Measurements from ENCODE around the gene KCND1.

The KCND1 gene

GRCh38 chrX:48939524-48940228 lies 32.0 kb downstream of the KCND1 start:
- H3K4me3 ChIP-seq = no peak overlapping the region
- no peak for DNase-seq (ENCODE audit: low spot score)
- no peak overlapping the region for H3K27ac ChIP-seq
- TF ChIP-seq CTCF (IDR thresholded peaks at IDR 0.05) = no peak

DNA sequence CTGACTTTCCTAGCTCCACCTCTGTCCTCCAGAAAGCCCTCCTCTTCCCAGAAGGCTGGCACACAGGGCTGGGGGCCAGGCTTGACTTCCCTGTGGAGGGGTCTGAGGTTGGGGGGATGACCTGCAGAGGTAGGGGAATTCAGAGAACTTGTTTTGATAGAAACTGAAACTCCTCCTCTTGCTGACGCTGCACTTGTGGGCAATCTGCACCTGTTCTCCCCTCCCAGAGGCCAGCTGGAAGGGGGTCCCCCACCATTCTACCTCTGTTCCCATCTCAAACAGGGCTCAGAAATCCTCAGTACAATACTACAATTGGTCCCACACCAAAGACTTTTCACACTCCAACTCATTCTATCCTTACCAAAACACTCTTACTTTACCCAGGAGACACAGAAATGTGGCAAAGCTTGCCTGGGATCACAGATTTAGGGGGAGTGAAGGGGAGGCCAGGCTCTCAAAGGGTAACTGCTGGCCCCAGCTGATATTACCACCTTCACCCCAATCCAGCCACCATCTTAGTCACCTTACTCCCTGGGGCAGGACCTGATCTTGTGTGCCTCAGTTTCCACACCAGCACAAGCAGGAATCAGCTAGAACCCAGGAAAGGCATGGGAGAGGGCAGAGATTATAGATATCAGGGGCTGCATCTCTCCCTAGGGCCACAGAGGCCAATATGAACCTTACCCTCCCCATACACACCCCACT lies 32.8 kb downstream of the KCND1 start:
- H3K4me3 ChIP-seq = no peak overlapping the region
- TF ChIP-seq CTCF (IDR thresholded peaks at IDR 0.05) = no peak

DNA sequence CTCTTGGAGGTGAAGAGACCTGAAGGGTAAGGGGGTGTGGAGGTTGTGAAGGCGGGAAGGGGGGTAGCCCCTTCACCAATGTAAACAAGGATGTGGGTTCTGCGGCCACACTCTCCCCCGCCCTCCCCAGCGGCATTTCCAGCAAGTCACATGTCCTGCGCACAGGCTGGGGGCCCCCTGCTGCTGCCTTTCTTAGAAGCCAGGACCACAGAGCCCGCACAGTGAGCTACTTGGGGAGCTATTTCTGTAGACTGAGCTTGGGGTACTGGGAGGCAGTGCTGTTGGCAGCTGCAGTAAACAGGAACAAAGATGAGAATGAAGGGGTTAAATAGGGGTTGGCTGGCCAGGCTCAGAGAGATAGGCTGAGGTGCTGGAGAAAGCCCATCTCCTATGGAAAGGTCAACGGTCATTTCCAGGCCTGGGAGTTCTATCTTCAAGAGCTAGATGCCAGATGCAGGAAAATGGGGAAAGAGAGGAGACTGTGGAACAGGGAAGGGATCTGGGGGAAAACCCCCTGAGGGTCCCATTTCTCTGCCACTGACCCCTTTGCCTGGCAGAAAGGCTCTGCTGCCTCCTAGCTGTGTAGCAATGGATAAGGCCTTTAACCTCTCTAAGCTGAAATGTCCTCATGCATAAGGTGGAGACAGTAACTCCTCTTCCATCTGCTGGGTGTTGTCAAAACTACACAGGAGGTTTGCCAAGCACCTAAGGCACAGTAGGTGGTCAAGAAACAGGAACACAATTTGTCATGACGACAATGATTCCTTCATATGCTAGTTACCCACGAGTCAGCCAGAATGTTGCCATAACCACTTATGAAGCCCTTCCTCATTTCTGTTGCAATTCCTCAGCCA lies 34.4 kb downstream of the KCND1 start:
- no peak overlapping the region for H3K4me3 ChIP-seq
- DNase-seq (ENCODE audit: low spot score) = no peak
- H3K27ac ChIP-seq = no peak overlapping the region
- TF ChIP-seq CTCF (IDR thresholded peaks at IDR 0.05) = no peak

More for the DNA sequence above, 32.8 kb downstream of the KCND1 start:
- DNase-seq (ENCODE audit: low spot score) = no peak
- H3K27ac ChIP-seq = no peak overlapping the region

- Histone ChIP-seq H3K27ac (no peak overlapping the region), H3K4me3 (no peak overlapping the region)
- no peak for DNase-seq (ENCODE audit: low spot score)
- no peak for TF ChIP-seq CTCF (IDR thresholded peaks at IDR 0.05)
Measured at GRCh38 chrX:48936429-48937053, 35.1 kb downstream of the KCND1 start.

GRCh38 chrX:48935301-48935670 lies 36.4 kb downstream of the KCND1 start:
- DNase-seq (ENCODE audit: low spot score) = no peak
- no peak overlapping the region for H3K4me3 ChIP-seq
- TF ChIP-seq CTCF (IDR thresholded peaks at IDR 0.05) = no peak
- H3K27ac ChIP-seq = no peak overlapping the region

DNA sequence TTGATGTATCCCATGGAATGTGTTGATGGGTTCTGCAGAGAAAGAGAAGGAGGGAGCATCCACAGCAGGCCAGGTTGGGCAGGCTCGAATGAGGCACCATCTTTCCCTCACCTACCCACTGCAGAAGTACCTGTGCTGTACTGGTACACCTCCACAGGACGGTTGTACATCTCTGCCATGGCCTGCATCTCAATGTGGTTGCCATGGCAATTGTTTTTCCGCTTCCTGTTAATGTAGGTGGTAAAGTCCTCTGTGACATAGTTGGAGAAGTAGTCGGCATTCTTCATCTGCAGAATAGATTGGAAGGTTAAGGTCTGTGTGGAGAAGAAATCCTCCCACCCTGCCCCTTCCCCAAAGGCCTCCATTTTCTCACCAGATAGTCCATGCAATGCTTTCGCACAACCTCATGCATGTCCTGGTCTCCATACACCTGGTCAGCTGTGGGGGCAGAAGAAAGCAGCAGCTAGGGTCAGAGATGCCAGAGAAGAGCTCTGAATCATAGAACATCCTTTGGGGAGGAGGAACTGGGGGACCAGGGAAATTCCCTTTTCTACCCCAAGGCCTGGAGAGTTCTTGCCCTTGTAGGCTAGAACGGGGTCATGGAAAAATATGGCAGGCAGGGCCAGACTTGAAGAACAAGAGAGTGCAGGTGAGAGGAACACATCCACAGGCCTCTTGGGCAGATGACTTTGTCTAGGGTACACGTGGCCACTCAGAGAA lies 36.9 kb downstream of the KCND1 start:
- Histone ChIP-seq H3K27ac (no peak overlapping the region), H3K4me3 (no peak overlapping the region)
- no peak for TF ChIP-seq CTCF (IDR thresholded peaks at IDR 0.05)
- DNase-seq (ENCODE audit: low spot score) = no peak
